Endothelial cell of umbilical vein (primary cell): Measurements from ENCODE around the gene NRDC. TPM values are rescaled to one million over a fixed set of nuclear protein-coding genes. Genes with fewer than 3 reads are reported as not detected.

Source experiments
- BruUV-seq: library from RNA; stranded (reverse); fragments of 400-500 nt; replicated peaks from 2 replicates; lab custom pipeline; 2021; lab: Mats Ljungman, UMichigan
- CTCF ChIA-PET: fragments of 300-600, 350-600 bp; sonication (Branson Sonifier 250); formaldehyde crosslinking; loops from one replicate; lab custom pipeline; 2021; ENCODE audit warnings: antibody characterized with exemption, inconsistent platforms; lab: Charles Lee
- POLR2A ChIA-PET: fragments of 300-600, 350-600 bp; sonication (Branson Sonifier 250); formaldehyde crosslinking; loops from one replicate; lab custom pipeline; 2021; ENCODE audit warnings: antibody characterized with exemption, inconsistent platforms; lab: Charles Lee
- DNase-seq: peaks from one replicate; pipeline ENCODE4 v3.0.0-alpha.2; 2011; ENCODE audit warnings: low read depth, low spot score
- FAIRE-seq: peaks from 2 replicates; lab custom pipeline; 2011; peaks lifted over from hg19 to GRCh38; lab: Jason Lieb, UNC
- H2AFZ ChIP-seq: 2 replicates; pipeline ENCODE4 v1.6.0; 2012; ENCODE audit warnings: low read depth, low read length, control low read depth, inconsistent platforms
- H3K27ac ChIP-seq: 2 replicates; pipeline ENCODE4 v1.5.1; 2011; ENCODE audit warnings: low read depth, mild to moderate bottlenecking, control low read depth, low read length, moderate library complexity; ENCODE audit not compliant: insufficient read depth
- H3K27me3 ChIP-seq, 2 experiments: 2 replicates each; pipeline versions ENCODE4 v1.6.0 to v1.6.1; 2011; ENCODE audit warnings: low read length in 2 of 2, mixed read lengths in 1 of 2; ENCODE audit not compliant: control insufficient read depth in 2 of 2, insufficient read depth in 2 of 2
- H3K36me3 ChIP-seq, 2 experiments: 2 replicates in 1 of 2; 3 replicates in 1 of 2; pipeline ENCODE4 v1.5.1; 2011; ENCODE audit warnings: low read length in 2 of 2, mild to moderate bottlenecking in 1 of 2, moderate library complexity in 1 of 2; ENCODE audit not compliant: control insufficient read depth in 2 of 2, insufficient read depth in 2 of 2; ENCODE audit errors: extremely low read depth in 1 of 2
- H3K4me1 ChIP-seq: 3 replicates; pipeline ENCODE4 v1.5.1; 2011; ENCODE audit warnings: mild to moderate bottlenecking, low read length; ENCODE audit not compliant: control insufficient read depth, insufficient read depth; ENCODE audit errors: extremely low read depth
- H3K4me2 ChIP-seq: 2 replicates; pipeline ENCODE4 v1.6.1; 2011; ENCODE audit warnings: low read length, control low read depth, mixed read lengths; ENCODE audit not compliant: insufficient read depth
- H3K4me3 ChIP-seq, 3 experiments: fragments of 200-600 bp in 1 of 3; sonication (generic), shearing (Covaris generic) in 1 of 3; replicated peaks in 1 of 3; 2 replicates each; pipeline ENCODE4 v1.5.1; 2011 to 2016; ENCODE audit warnings: control low read depth in 3 of 3, low read length in 3 of 3, mild to moderate bottlenecking in 2 of 3, inconsistent platforms in 1 of 3, low read depth in 1 of 3, moderate library complexity in 1 of 3; ENCODE audit not compliant: insufficient read depth in 1 of 3
- H3K79me2 ChIP-seq: 2 replicates; pipeline ENCODE4 v1.6.0; 2012; ENCODE audit warnings: low read length, inconsistent platforms; ENCODE audit not compliant: control insufficient read depth, insufficient read depth
- H3K9ac ChIP-seq: replicated peaks from 2 replicates; pipeline ENCODE3; 2011; ENCODE audit warnings: low read length, control low read depth; ENCODE audit not compliant: insufficient read depth; ENCODE audit errors: extremely low read depth
- H3K9me1 ChIP-seq: replicated peaks from 3 replicates; pipeline ENCODE4 v1.6.0; 2011; ENCODE audit warnings: mild to moderate bottlenecking, low read length; ENCODE audit not compliant: control insufficient read depth, insufficient read depth; ENCODE audit errors: extremely low read depth
- H3K9me3 ChIP-seq: replicated peaks from 2 replicates; pipeline ENCODE4 v1.5.1; 2012; ENCODE audit warnings: low read length, inconsistent platforms; ENCODE audit not compliant: control insufficient read depth, insufficient read depth
- H4K20me1 ChIP-seq: replicated peaks from 2 replicates; pipeline ENCODE3; 2011; ENCODE audit warnings: mild to moderate bottlenecking, low read length; ENCODE audit not compliant: control insufficient read depth, insufficient read depth; ENCODE audit errors: extremely low read depth
- CTCF ChIP-seq, 2 donors: IDR thresholded peaks; 1 replicate in 1 of 2; 2 replicates in 1 of 2; pipeline ENCODE4 v1.5.1; 2011; ENCODE audit warnings: low read length in 2 of 2, mild to moderate bottlenecking in 2 of 2, moderate library complexity in 2 of 2, control low read depth in 1 of 2, inconsistent platforms in 1 of 2, low read depth in 1 of 2; ENCODE audit not compliant: insufficient read depth in 1 of 2; ENCODE audit errors: extremely low read depth in 1 of 2
- EZH2 ChIP-seq: IDR thresholded peaks from 2 replicates; pipeline ENCODE4 v1.6.1; 2012; ENCODE audit warnings: borderline replicate concordance, low read depth, mild to moderate bottlenecking, moderate library complexity, low read length, inconsistent platforms; ENCODE audit not compliant: severe bottlenecking
- FOS ChIP-seq: IDR thresholded peaks from 2 replicates; pipeline ENCODE4 v1.6.1; 2011; ENCODE audit warnings: mild to moderate bottlenecking, low read length, moderate library complexity, borderline replicate concordance; ENCODE audit not compliant: insufficient read depth
- GATA2 ChIP-seq: IDR thresholded peaks from 2 replicates; pipeline ENCODE4 v1.7.0; 2011; ENCODE audit warnings: low read depth, mild to moderate bottlenecking, moderate library complexity, mixed read lengths, low read length; ENCODE audit not compliant: insufficient read length, insufficient read depth
- JUN ChIP-seq: IDR thresholded peaks from 2 replicates; pipeline ENCODE4 v1.6.1; 2011; ENCODE audit warnings: borderline replicate concordance, low read depth; ENCODE audit not compliant: insufficient read length, insufficient read depth
- MAX ChIP-seq: IDR thresholded peaks from 2 replicates; pipeline ENCODE4 v1.6.1; 2011; ENCODE audit not compliant: insufficient read depth, insufficient read length
- MYC ChIP-seq: IDR thresholded peaks from one replicate; pipeline ENCODE4 v1.6.1; 2011; ENCODE audit warnings: mild to moderate bottlenecking, low read depth, low read length
- POLR2A ChIP-seq: IDR thresholded peaks from 2 replicates; pipeline ENCODE4 v1.6.1; 2012; ENCODE audit warnings: low read depth, mild to moderate bottlenecking, control low read depth, low read length
- POLR2AphosphoS5 ChIP-seq: IDR thresholded peaks from 2 replicates; pipeline ENCODE4 v1.6.1; 2012; ENCODE audit warnings: low read depth, mild to moderate bottlenecking, control low read depth, low read length, moderate library complexity; ENCODE audit not compliant: insufficient read depth
- dilution Hi-C: fragments of 300-500 bp; cut with MboI; formaldehyde crosslinking; loops from one replicate; pipeline ENCODE4 v1.15.0; 2019; ENCODE audit warnings: low sequenced_read_pairs; ENCODE audit not compliant: extremely low pct_ligation_motif_present
- intact Hi-C: fragments of 100-400 bp; cut with micrococcal nuclease; formaldehyde crosslinking; loops from one replicate; pipeline ENCODE4 v1.10.0; 2022
- polyA plus RNA-seq, 4 experiments: library from polyadenylated mRNA; depleted of rRNA in 3 of 4; stranded (reverse) in 3 of 4; unstranded in 1 of 4; fragments of >200 nt; gene quantifications; 2 replicates each; pipeline versions ENCODE4 v1.2.1 to v1.2.3, GENCODE V29; 2011 to 2012; ENCODE audit warnings: missing spikeins in 1 of 4
- total RNA-seq: library from RNA; stranded (reverse); gene quantifications from 2 replicates; pipeline ENCODE4 v1.2.3, GENCODE V29; 2021

Gene NRDC
- total and polyA plus RNA-seq, 2 donors (not counting 3 experiments of a cell fraction or from before 2014, with no cell fraction given) = 41.8 to 146 TPM

GRCh38 chr1:51818487-51818886 is 60.0 kb downstream of the NRDC start:
- dilution Hi-C loops = no loop called here
- Histone ChIP-seq H2AFZ (no peak overlapping the region), H3K4me3 (no peak overlapping the region), H3K27me3 (no peaks in the 10 kb centered on the region), H3K4me2 (no peak overlapping the region), H3K4me1 (no peaks in the 10 kb centered on the region), H3K36me3 (peaks cover 0 to 16% of the 10 kb centered on the region in 2 experiments), H3K9me3 (no peaks in the 10 kb centered on the region), H4K20me1 (no peaks in the 10 kb centered on the region), H3K9ac (no peak overlapping the region), H3K79me2 (no peaks in the 10 kb centered on the region), H3K9me1 (no peaks in the 10 kb centered on the region), H3K27ac (no peak overlapping the region)
- TF ChIP-seq GATA2 = no peak
- no peak for TF ChIP-seq POLR2AphosphoS5
- no peak for TF ChIP-seq MYC
- TF ChIP-seq FOS = no peak
- TF ChIP-seq POLR2A = no peak
- TF ChIP-seq MAX = no peak
- no peak for TF ChIP-seq CTCF (IDR thresholded peaks at IDR 0.05; ENCODE audit: extremely low read depth in 1 of 2, insufficient read depth in 1 of 2, low read depth in 1 of 2, low read length in 2 of 2)
- TF ChIP-seq JUN = no peak
- TF ChIP-seq EZH2 = no peak
- FAIRE-seq = no peak
- CTCF ChIA-PET = no interaction called here
- BruUV-seq = no TSS peak
- POLR2A ChIA-PET = no interaction called here
- intact Hi-C loops = loop anchor here (10.0 kb wide), 1 partner anchor 186 kb away; no protein-coding TSS in a partner anchor
- no peak for DNase-seq
